NCI-H69 (cell line): ENCODE results near the gene EEPD1.
A peak's percentile ranks its signal among the peaks of the same experiment; 100 is the strongest.

Experiments used
- DNase-seq: peaks from one replicate; lab custom pipeline; 2025; lab: John Stamatoyannopoulos, UW

Gene EEPD1

GRCh38 chr7:36279200-36279925, 126.3 kb downstream of the EEPD1 start:
- DNase-seq, result peak; percentile 68

GRCh38 chr7:36279926-36280315, 126.9 kb downstream of the EEPD1 start:
- no peak for DNase-seq

GRCh38 chr7:36280840-36281812, 128.1 kb downstream of the EEPD1 start:
- peak; percentile 93 for DNase-seq

- DNase-seq, result peak; percentile 51
Observed at GRCh38 chr7:36281945-36282717, 129.1 kb downstream of the EEPD1 start.

GRCh38 chr7:36283181-36283580, 130.1 kb downstream of the EEPD1 start:
- DNase-seq, result no peak

- no peak for DNase-seq
Observed at GRCh38 chr7:36283711-36284130, 130.7 kb downstream of the EEPD1 start.

- DNase-seq, result no peak
Observed at GRCh38 chr7:36284456-36285090, 131.5 kb downstream of the EEPD1 start.

- DNase-seq, result no peak
Observed at GRCh38 chr7:36285276-36285675, 132.2 kb downstream of the EEPD1 start.

- DNase-seq, result no peak
Observed at GRCh38 chr7:36286226-36286625, 133.2 kb downstream of the EEPD1 start.

- no peak for DNase-seq
Observed at GRCh38 chr7:36286688-36287087, 133.6 kb downstream of the EEPD1 start.

GRCh38 chr7:36287371-36288241, 134.6 kb downstream of the EEPD1 start:
- DNase-seq, result peak; percentile 67

- no peak for DNase-seq
Observed at GRCh38 chr7:36288501-36288900, 135.4 kb downstream of the EEPD1 start.

GRCh38 chr7:36289833-36290661, 137.0 kb downstream of the EEPD1 start:
- peak; percentile 38 for DNase-seq

- peak; percentile 87 for DNase-seq
Observed at GRCh38 chr7:36291387-36292316, 138.6 kb downstream of the EEPD1 start.

GRCh38 chr7:36295090-36295489, 142.0 kb downstream of the EEPD1 start:
- DNase-seq, result no peak

- DNase-seq, result no peak
Observed at GRCh38 chr7:36296284-36296683, 143.2 kb downstream of the EEPD1 start.

- no peak for DNase-seq
Observed at GRCh38 chr7:36297364-36298009, 144.4 kb downstream of the EEPD1 start.

- DNase-seq, result no peak
Observed at GRCh38 chr7:36298106-36298505, 145.1 kb downstream of the EEPD1 start.
